Right cardiac atrium (tissue), 5 donors: Measurements from ENCODE around the gene PEF1. TPM values are rescaled to one million over a fixed set of nuclear protein-coding genes. Genes with fewer than 3 reads are reported as not detected.

Source experiments
- ATAC-seq, 2 donors: fragments of 200-7000 bp; cut with Tn5 transposase; one replicate each; pipeline versions ENCODE4 v1.8.0 to v1.9.1; 2020; ENCODE audit warnings: moderate library complexity in 2 of 2, mild to moderate bottlenecking in 1 of 2
- DNase-seq, 3 donors: peaks; one replicate each; pipeline ENCODE4 v3.0.0-alpha.2; 2020
- H3K27ac ChIP-seq: one replicate; pipeline ENCODE4 v1.5.1; 2013; ENCODE audit warnings: mild to moderate bottlenecking, low read length, control low read depth, moderate library complexity
- H3K27me3 ChIP-seq: one replicate; pipeline ENCODE4 v1.6.1; 2013; ENCODE audit not compliant: control insufficient read depth, insufficient read depth
- H3K4me1 ChIP-seq: one replicate; pipeline ENCODE4 v1.6.1; 2013; ENCODE audit warnings: low read length; ENCODE audit not compliant: control insufficient read depth, insufficient read depth
- H3K4me3 ChIP-seq: one replicate; pipeline ENCODE4 v1.5.1; 2013; ENCODE audit warnings: low read length, control low read depth
- H3K9me3 ChIP-seq: one replicate; pipeline ENCODE4 v1.6.1; 2013; ENCODE audit warnings: low read length; ENCODE audit not compliant: control insufficient read depth
- WGBS: extraction: QIAGEN DNeasy Blood & Tissue Kit; methylation state at CpG from one replicate; pipeline ENCODE4 v1.1.7; 2013; 5-methylcytosine and 5-hydroxymethylcytosine counted together
- intact Hi-C, 4 donors: fragments of 100-400 bp; cut with DNase I; formaldehyde crosslinking; loops; one replicate each; pipeline versions ENCODE4 v1.11.0 to v1.14.0; 2022 to 2023
- polyA plus RNA-seq: library from polyadenylated mRNA; stranded (reverse); fragments of 200-250 nt; gene quantifications from one replicate; pipeline ENCODE4 v1.2.3, GENCODE V29; 2013
- total RNA-seq, 4 donors: library from RNA; stranded (reverse); fragmentation: NEBNext Ultra II Directional; extraction: Animal tissue kit (Norgen Biotek cat#: 25700); gene quantifications; one replicate each; pipeline ENCODE4 v1.2.1, GENCODE V29; 2021
- donor health status: healthy with polysubstance abuse.
- donor health status: DM: no; HTN: yes; CAD: no.
- donor health status: DM: no; HTN: no; CAD: no.
- donor health status: DM: no; HTN: yes; CAD: no; lungs with severe emphysema.
- donor health status: DM: yes; HTN: yes; CAD: no.

PEF1 gene
- total and polyA plus RNA-seq, 5 donors: 38.6 to 47.7 (median 42.5) TPM

- Histone ChIP-seq H3K4me3 (no peak overlapping the region), H3K9me3 (no peaks in the 10 kb centered on the region), H3K27ac (no peak overlapping the region), H3K27me3 (no peaks in the 10 kb centered on the region), H3K4me1 (peaks cover 5% of the 10 kb centered on the region)
- DNase-seq: no peak
- intact Hi-C loops: no loop called here
- WGBS: 88% methylated on average over 5 of the region's 5 CpGs
- no peak for ATAC-seq
Observed at GRCh38 chr1:31621498-31621820, 23.2 kb downstream of the PEF1 start.

- DNase-seq (no peak), ATAC-seq (no peak)
- H3K4me3 ChIP-seq: no peak overlapping the region
- H3K27me3 ChIP-seq: no peaks in the 10 kb centered on the region
- no peaks in the 10 kb centered on the region for H3K9me3 ChIP-seq
- H3K27ac ChIP-seq: no peak overlapping the region
- peaks cover 5% of the 10 kb centered on the region for H3K4me1 ChIP-seq
- intact Hi-C loops: no loop called here
- WGBS: 95% methylated on average over 20 of the region's 20 CpGs
Observed at GRCh38 chr1:31620631-31621497, 23.8 kb downstream of the PEF1 start.

GRCh38 chr1:31618916-31619846, 25.5 kb downstream of the PEF1 start:
- Histone ChIP-seq H3K27ac (no peak overlapping the region), H3K4me3 (no peak overlapping the region), H3K4me1 (peaks cover 5% of the 10 kb centered on the region), H3K27me3 (no peaks in the 10 kb centered on the region), H3K9me3 (no peaks in the 10 kb centered on the region)
- intact Hi-C loops: loop anchor here in 1 of 4 donors (10.0 kb wide), 1 partner anchor 54 kb away; no protein-coding TSS in a partner anchor
- DNase-seq: no peak
- WGBS: 77% methylated on average over 23 of the region's 23 CpGs
- no peak for ATAC-seq

- no peaks in the 10 kb centered on the region for H3K9me3 ChIP-seq
- peak overlapping the region; percentile 75 for H3K4me3 ChIP-seq
- H3K27me3 ChIP-seq: no peaks in the 10 kb centered on the region
- no peak overlapping the region for H3K27ac ChIP-seq
- 11% methylated on average over 56 of the region's 56 CpGs for WGBS
- ATAC-seq (peak; percentile 55 to 62), DNase-seq (peak; percentile 39 to 78 (median 72))
- intact Hi-C loops: loop anchor here in 2 of 4 donors (2.0 to 10.0 kb wide), 2 partner anchors 51 to 53 kb away; no protein-coding TSS in a partner anchor
- peaks cover 8% of the 10 kb centered on the region for H3K4me1 ChIP-seq
Observed at GRCh38 chr1:31617916-31618746, 26.5 kb downstream of the PEF1 start.

GRCh38 chr1:31617218-31617915, 27.3 kb downstream of the PEF1 start, which contains the start of gene HCRTR1:
Gene HCRTR1 (plus strand): TSS chr1:31617689. CDS start chr1:31619193, 1,504 bp downstream.
- Histone ChIP-seq H3K4me3 (peak within 1 kb of the TSS; percentile 75), H3K4me1 (peaks cover 10% of the 10 kb centered on the region), H3K27ac (no peak within 1 kb of the TSS), H3K9me3 (no peaks in the 10 kb centered on the region), H3K27me3 (no peaks in the 10 kb centered on the region)
- ATAC-seq (peak; percentile 3 to 6), DNase-seq (no peak)
- WGBS: 8% methylated on average over 47 of the region's 48 CpGs
- intact Hi-C loops: loop anchor here in 2 of 4 donors (2.0 to 10.0 kb wide), 2 partner anchors 51 to 53 kb away; no protein-coding TSS in a partner anchor

- WGBS: 77% methylated on average over 2 of the region's 2 CpGs
- no peak for ATAC-seq
- Histone ChIP-seq H3K27ac (no peak overlapping the region), H3K27me3 (no peaks in the 10 kb centered on the region), H3K4me1 (peaks cover 7% of the 10 kb centered on the region), H3K9me3 (no peaks in the 10 kb centered on the region), H3K4me3 (no peak overlapping the region)
- intact Hi-C loops: loop anchor here in 2 of 4 donors (2.0 to 10.0 kb wide), 2 partner anchors 49 to 51 kb away; no protein-coding TSS in a partner anchor
- DNase-seq: no peak
Observed at GRCh38 chr1:31615939-31616338, 28.7 kb downstream of the PEF1 start.

GRCh38 chr1:31615414-31615813, 29.3 kb downstream of the PEF1 start:
- intact Hi-C loops: loop anchor here in 1 of 4 donors (10.0 kb wide), 1 partner anchor 51 kb away; no protein-coding TSS in a partner anchor
- H3K4me3 ChIP-seq: no peak overlapping the region
- 89% methylated on average over 6 of the region's 6 CpGs for WGBS
- ATAC-seq (no peak), DNase-seq (no peak)
- H3K27ac ChIP-seq: no peak overlapping the region
- no peaks in the 10 kb centered on the region for H3K27me3 ChIP-seq
- no peaks in the 10 kb centered on the region for H3K9me3 ChIP-seq
- peaks cover 7% of the 10 kb centered on the region for H3K4me1 ChIP-seq

GRCh38 chr1:31614414-31615005, 30.2 kb downstream of the PEF1 start:
- no peaks in the 10 kb centered on the region for H3K9me3 ChIP-seq
- intact Hi-C loops: loop anchor here in 1 of 4 donors (10.0 kb wide), 1 partner anchor 50 kb away; no protein-coding TSS in a partner anchor
- H3K27me3 ChIP-seq: no peaks in the 10 kb centered on the region
- WGBS: 78% methylated on average over 8 of the region's 8 CpGs
- peaks cover 7% of the 10 kb centered on the region for H3K4me1 ChIP-seq
- no peak for DNase-seq
- H3K27ac ChIP-seq: no peak overlapping the region
- ATAC-seq: no peak
- H3K4me3 ChIP-seq: no peak overlapping the region

- peaks cover 5% of the 10 kb centered on the region for H3K4me1 ChIP-seq
- intact Hi-C loops: loop anchor here in 1 of 4 donors (10.0 kb wide), 1 partner anchor 45 kb away; no protein-coding TSS in a partner anchor
- H3K27ac ChIP-seq: no peak overlapping the region
- H3K9me3 ChIP-seq: no peaks in the 10 kb centered on the region
- DNase-seq: no peak
- no peak overlapping the region for H3K4me3 ChIP-seq
- 25% methylated on average over 1 of the region's 1 CpG for WGBS
- no peak for ATAC-seq
- H3K27me3 ChIP-seq: no peaks in the 10 kb centered on the region
Observed at GRCh38 chr1:31609514-31610118, 35.1 kb downstream of the PEF1 start.
